Activated naive CD4-positive, alpha-beta T cell treated with anti-CD3 and anti-CD28 coated beads, Interleukin-2, amount 50 U/mL, for 16 hours (primary cell): ENCODE data around the gene SULF2.
A peak's percentile ranks its signal among the peaks of the same experiment; 100 is the strongest.

Experiments
- DNase-seq: peaks from one replicate; pipeline ENCODE4 v3.0.0-alpha.2; 2020

Gene SULF2

DNA sequence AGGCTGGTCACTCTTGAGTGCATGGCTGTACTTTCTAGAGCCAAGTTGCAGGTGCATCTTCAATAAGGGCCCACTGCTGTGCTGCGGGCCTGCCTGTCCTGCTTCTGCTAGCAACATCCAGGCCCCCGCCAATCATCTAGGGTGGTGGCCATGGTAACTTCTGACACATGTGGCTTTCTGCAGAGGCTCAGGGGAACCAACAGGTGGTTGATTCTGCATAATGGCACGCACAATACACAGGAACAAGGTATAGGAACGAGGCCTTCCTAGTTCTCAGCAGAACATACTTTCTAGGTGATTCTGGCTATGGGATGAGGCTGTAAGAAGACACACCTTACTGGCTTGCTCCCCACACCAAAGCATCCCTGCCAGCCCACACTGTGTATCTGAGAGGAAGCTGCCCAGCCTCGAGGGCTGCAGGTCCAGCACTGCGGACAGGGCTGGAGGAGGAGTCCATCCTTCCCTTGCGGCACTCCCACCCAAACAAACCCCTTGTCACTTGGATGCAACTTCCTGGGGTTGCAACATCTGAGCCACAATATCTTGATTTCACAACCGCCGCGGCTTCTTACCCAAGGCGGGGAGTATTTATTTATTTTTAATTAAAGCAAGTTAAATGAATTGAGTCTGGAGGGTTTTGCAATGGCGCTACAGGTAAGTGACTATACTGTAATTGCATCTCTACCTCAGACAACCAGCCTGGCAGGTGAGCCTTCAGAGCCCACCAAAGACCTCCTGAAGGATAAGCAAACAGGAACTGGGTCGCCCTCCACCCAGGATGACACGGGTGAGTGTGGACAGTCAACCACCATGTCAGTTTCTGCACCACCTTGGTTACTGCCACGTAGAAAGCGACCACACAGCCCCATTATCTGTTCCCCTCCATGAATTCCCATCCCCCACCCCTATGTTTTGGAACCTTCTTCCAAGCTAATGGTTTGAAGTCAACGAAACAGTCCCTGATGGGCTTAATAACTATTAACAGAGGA lies 49.6 kb downstream of the SULF2 start:
- DNase-seq, result no peak

DNA sequence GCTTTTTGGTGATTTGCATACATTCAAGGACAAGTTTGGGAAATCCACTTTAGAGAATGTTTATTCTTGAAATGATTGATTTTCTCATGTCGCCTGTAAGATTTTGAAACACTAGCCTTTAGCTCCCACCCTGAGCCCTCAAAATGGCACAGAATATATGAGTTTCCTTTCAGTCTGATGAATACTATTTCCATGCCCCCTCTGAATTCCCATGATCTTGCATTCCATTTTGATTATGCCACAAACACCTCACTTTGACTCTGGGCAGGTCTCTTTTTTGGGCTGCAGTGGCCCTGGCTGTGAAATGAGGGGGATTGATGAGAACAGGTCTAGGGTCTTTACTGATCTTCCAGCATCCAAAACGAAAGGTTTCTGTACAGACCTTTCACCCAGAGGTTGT lies 50.4 kb downstream of the SULF2 start:
- no peak for DNase-seq

DNA sequence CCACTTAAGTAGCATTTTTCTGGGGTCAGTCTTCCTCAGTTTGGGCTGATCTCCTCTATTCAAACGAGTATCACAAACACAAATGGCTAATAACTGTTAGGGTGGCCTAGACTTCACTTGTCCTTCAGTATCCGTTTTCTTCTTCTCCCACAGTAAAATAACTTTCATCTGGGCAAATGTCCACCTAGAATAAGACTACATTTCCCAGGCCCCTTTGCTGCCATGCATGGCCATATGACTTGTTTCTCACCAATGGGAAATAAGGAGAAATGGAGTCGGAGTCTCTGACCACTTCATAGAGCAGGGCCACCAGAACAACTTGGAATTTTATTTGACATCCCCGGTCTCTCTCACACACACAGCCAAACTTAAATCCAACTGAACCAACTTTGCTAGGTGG lies 51.4 kb downstream of the SULF2 start:
- no peak for DNase-seq

DNA sequence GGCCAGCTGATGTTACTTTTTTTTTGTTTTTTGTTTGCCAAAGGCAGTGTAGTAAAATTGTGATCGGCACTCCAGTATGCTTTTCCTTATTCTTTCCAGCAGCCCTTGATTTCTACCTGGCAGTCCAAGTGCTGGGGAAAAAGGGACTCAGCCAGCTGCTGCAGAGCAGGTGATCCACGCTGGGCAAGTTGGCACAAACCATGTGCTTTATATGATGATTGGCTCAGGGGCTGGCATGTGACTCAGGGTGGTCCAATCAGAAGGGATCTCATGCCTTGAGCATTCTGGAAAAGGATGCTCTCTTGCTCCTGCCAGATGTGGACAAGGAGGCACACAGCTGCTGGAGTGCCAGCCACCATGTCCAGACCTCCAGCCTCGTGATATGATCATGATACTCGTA lies 54.5 kb downstream of the SULF2 start:
- DNase-seq, result no peak

DNA sequence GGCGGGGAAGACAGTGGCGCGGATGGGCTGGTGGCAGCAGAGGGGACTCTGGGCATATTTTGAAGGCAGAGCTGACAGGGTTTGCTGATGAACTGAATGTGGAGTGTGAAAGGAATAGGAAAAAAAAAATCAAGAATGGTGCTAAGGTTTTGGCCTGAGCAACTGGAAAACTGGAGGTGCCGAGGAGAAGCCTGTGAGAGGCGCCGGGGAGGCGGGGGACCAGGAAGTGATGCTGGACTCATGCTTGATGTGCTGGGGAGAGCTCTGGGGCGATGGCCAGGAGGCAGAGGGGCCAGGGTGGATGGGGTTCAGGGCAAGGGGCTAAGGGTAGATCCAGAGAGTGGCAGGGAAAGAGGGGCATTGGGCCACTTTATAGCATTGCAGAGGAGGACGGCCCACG lies 55.8 kb downstream of the SULF2 start:
- DNase-seq, result no peak

DNA sequence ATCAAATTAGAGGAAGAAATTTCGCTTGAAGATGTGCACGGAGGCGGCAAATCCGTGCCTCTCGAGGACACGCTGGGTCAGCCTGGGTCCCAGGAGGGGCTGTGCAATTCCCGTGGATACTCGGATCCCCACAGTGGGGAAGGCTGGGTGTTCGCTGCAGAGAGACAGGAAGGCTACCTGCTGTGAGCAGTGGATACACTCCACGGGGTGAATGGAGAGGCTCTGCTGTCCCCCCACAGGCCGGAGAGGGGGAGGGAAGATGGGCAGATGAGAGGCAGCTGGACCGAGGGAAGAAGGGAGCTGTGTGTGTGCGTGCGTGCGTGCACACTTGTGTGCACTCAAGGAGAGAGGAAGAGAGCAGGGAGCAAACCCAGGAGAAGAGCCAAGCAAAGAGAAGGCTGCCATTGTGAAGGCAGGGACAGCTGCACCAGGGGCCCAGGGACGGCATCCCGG lies 57.3 kb downstream of the SULF2 start:
- DNase-seq, result no peak

DNA sequence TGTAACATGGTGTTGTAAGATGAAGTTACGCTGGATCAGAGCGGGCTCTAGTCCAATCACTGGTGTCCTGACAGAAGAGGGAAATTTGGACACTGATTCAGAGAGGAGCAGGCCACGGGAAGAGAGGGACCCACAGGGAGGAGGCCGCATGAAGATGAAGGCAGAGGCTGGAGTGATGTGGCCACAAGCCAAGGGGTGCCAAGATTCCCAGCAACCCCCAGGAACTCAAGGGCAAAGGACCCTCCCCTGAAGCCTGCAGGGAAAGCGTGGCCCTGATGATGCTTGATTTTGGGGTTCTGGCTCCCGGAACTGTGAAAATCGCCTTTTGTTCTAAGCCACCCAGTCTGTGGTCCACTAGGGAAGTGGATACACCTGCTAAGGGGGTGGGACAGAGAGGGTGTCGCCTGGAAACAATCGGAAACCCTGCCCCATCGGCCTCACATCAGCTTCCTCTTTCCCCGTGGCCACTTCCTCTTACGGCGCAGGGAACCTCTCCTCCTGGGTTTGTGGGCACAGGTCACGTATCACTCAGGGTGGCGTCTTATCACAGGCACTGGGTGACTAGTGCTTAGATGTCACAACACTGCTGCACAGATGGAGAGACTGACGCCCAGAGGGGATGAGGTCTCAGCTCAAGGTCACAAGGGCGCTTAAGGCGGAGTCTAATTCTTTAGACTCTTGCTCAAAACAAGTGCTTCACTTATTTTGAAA lies 58.0 kb downstream of the SULF2 start:
- DNase-seq, result peak; percentile 49

DNA sequence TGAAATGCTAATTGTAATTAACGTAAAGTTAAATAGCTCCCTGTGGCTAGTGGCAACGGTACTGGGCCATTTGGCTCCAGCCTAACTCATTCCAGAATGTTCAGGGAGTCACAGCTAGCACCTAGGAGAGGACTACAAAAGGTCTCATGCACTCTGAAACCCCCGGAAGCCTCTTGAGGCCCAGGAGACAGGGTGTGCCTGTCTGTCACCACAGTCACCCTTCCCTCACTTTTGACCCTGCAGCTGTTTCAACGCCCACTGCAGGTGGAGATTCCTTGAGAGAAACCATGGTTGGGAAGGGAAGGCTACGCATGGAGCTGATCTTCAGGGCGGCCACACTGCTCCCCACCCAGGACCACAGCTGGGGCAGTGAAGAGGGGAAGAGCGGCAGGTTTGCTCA lies 58.6 kb downstream of the SULF2 start:
- no peak for DNase-seq

DNA sequence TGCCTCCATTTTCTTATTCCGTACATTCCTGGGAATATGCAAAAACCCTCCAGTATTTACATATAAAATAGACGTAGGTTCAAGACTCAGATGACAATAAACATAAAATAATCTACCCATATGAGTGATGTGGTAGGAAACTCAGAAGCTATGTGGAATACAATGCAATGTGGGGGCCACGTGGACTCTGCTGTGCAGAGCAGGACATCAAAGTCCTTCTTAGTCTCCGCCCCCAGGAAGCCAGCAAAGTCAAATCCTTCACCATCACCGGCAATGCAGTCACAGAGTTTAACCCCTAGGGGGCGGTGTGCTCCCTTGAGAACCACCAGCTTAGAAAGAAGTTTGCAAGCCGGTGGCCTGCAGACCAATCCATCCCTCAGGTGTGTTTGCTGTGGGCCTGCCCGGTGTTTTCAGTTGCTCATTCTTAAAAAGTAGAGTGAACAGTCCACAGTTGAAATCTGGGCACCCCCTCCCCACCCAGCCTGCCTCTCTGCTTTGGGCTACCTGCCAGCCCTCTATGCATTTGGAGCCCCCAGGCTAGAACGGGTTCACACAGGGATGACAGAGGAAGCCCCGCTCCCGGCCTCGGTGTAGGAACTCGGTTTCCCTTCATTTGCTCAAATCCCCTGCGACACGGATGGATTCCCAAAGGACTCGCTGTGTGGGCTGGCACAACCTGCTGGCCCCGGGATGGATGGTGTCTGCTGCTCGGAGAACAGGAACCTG lies 59.9 kb downstream of the SULF2 start:
- DNase-seq, result peak; percentile 78

DNA sequence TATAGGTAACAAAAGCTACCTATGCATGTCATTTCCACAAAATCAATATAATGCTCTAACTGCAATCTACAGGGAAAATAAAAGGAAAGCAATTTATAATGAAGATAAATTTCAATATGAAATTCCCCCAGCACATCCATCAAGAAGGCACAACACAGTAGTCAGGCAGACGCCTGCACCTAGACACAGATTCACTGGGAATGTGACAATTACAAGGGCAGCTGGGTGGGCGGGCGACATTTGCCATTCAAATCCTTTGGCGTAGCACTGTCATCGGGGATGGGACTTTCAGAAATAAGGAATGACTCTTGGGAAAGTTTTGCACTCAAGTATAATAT lies 60.4 kb downstream of the SULF2 start:
- DNase-seq, result no peak

DNA sequence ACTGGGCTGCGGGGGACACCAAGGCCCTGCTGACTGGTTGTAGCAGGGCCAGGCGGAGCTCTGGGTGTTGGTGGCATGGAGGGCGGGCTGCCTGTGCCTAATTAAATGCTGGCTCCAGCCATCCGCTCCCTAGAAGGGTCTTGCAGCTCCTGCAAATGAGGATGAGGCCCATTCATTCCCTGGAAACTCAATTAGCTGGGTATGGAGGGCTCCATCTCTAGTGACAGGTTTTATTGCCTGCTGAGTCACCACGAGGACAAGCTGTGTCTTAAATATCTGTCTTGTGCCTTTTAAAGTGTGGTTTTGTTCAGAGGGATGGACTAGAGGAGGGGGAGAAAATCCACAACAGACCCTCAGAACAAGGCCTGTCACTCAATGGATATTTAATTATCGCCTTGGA lies 60.9 kb downstream of the SULF2 start:
- no peak for DNase-seq

DNA sequence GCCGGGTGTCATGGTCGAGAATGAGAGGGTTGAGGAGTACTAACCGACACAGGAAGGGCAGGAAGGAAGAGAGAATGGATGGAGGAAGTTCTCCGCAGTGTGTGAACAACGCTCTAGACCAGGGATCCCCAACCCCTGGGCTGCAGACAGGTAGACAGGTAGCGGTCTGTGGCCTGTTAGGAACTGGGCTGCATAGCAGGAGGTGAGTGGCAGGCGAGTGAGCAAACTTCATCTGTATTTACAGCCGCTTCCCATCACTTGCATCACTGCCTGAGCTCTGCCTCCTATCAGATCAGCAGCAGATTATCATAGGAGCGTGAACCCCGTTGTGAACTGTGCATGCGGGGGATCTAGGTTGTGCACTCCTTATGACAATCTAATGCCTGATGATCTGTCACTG lies 62.0 kb downstream of the SULF2 start:
- DNase-seq, result no peak

DNA sequence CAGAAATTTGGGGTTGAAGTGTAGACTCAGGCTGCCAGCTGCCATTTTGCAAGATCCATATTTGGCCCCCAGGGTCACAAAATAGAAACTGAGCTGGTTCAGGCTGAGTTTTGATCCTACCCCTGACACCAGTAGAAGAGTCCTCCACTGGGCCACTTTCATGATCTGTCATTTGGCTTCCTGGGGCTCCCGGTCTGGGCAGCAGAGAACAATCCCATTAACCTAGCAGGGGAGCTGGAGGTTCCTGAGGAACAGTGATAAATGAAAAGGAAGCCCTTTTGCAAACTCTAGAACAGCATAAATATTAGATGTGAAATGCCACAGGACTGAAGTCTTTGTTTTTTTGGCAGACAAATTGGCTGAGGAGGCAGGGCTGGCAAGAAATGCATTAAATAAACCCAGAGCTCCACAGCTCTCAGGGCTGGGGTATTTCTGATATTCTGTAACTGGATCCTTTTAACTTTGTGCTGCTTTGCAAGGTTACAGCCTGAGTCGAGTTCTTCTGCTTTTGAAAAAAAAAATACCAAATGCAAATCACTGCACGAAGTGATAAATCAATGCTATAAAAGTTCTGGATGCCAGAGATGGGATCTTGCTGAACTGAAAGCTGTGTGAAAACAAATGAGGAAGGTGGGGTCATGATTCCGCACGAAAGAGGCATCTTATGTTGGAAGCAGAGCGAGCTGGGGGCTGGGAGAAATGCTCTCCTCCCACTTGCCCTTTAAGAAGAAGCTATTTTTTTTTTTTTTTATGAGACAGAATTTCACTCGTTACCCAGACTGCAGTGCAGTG lies 64.4 kb downstream of the SULF2 start:
- no peak for DNase-seq

DNA sequence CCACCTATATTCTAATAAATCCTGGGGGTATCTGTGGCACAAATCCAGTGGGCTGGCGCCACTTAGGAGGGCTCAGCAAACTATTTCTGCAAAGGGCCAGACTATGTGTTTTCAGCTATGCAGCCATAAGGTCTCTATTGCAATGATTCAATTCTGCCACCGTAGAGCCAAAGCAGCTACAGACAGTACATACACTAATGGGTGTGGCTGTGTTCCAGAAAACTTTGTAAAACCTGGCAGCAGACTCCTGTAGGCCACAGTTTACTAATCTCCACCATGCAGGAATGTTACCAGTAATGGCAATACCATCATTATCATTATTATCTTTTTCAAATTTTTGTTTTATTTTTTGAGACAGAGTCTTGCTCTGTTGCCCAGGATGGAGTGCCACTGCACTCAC lies 65.7 kb downstream of the SULF2 start:
- no peak for DNase-seq

DNA sequence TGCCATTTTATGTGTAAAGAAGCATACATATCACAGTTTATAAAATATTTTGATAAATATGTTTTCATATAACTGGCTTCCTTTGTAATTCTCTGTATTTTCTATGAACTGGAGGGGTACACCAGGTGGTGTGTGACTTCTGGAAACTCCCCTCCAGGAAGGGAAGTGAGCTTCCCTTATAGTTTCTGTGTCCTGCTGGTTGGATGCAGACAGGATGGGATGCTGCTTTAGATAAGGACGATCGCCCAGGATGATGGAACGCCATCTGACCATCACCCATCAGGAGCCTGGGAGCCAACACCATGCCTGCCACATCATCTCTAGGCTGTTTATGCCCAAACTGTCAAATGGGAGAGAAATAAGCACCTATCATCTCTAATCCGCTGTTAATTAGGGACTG lies 66.1 kb downstream of the SULF2 start:
- DNase-seq, result no peak

DNA sequence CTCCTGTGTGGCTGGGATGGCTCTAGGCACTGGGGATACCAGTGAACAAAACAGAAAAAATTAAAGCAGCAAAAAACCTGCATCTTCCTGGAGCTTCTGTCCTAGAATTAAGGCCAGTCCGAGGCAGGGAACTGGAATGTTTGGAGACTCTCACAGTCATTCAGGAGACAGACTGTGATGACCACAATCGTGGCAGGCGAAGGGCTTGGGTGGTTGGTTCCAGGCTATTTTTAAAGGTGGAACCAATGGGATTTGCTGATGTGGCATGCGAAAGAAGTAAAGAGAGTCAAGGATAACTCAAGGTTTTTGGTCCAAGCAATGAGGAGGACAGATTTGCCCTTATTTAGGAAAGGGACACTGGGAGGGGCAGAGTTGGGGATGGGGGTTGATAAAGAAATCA lies 66.9 kb downstream of the SULF2 start:
- DNase-seq, result no peak

DNA sequence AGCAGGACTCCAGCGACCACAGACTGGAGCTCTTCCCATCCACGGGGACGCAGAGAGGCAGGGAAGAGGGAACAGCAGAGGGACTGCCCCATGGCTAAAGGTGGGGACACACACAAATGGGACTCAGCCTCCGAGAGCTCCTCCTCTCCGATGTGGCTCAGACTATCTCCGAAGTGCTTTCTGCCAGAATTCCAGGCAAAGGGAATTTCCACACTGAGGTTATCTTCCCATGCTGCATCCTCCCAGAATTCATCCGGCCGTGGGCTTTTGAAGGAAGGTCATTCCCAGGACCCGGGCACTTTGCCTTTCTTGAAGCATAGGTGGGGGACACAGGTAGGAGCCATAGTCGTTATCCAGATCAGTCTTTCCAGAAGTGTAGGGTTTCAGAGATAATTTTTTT lies 67.9 kb downstream of the SULF2 start:
- no peak for DNase-seq

DNA sequence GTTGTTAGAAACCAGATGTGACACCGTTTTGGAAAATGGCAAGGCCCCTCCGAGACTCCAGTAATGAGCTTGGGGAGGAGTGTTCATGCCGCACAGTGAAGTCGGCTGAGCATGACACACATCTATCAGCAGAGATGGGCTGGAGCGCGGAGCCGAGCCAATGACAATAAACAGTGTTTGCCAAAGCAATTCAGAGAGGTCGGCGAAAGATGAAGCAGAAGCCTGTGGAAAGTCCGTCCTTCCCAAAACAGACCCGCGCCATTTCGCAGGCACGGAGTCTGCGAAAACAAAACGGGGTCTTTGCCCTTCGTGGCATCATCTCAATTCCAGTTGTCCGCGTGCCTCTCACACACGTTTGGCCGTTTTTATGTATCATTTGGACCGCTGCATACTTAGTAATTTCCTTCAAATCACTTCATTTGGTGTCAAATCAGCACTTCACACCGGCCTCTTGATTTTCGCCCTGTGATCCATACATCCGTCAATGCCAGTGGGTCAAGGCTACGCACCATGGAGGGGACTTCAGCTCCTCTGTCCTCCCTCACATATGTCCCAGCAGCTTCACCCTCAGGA lies 71.3 kb downstream of the SULF2 start:
- no peak for DNase-seq

DNA sequence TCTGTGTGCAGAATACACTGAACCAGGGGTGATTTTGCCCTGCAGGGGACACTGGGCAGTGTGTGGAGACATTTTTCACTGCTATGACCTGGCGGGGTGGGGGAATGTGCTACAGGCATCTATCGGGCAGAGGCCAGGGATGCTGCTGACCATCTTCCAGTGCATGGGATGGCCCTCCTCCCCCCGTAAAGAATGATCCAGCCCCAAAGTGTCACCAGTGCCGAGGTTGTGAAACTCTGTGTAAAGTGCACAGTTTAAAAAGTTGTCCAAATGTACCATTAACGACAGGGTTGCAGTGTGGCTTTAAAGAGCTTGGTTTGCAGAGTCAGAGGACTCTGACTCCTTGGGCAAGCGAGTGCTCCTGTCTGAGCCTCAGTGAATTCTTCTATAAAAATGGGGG lies 72.1 kb downstream of the SULF2 start:
- DNase-seq, result no peak

DNA sequence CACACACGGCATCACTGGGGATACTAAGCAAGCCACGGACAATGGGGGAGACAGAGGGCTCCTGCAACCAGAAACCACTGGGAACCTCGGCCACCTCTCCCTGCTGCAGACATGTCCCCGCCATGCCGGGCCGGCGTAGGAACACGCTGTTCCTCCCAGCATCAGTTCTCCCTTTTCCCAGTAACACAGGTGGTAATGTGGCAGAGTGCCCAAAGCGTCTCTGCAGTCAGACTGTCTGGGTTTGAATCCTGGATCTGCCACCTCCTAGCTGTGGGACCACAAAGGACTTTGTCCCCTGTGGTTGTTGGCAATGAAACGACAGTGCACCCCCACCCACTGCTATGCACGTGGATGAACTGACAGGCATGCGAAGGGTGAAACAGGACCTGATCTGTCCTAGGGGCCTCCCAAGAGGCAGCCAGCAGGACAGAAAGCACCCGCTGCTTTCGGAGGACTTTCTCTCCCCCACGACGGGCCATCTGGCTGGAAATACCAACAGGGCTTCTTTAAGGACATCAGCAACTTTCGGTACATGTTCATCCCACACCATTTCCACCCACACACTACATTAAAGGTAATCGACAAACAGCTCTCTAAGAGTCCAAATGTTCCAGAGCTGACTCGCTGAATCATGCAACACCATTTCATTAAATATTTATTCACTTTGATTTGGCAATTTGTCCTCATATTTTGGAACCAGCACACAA lies 74.1 kb downstream of the SULF2 start:
- no peak for DNase-seq

DNA sequence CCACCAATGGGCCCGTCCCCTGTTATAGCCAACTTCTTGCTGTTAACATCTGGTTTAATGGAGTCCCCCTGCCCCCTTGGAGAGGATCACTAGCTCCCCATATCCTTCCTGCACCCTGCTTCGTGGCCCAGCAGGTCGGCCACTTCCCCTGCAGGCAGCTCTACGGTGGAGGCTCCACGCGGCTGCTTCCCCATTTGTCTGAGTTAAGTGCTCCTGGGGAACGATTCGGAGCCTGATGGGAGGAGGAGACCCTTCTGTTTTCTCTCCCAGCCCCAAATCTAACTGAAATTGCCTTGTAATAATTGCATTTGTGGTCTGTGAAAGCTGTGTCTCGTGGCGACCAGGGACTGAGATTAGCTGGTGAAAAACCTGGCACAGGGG lies 74.6 kb downstream of the SULF2 start:
- DNase-seq, result no peak
